OCI-LY1 (cell line): ENCODE measurements around the gene LRRTM3.

ENCODE experiments used
- CTCF ChIP-seq: fragments of 200-600 bp; sonication (generic), shearing (Covaris generic); IDR thresholded peaks from 2 replicates; pipeline ENCODE4 v1.5.1; 2017; ENCODE audit warnings: mild to moderate bottlenecking, antibody characterized with exemption, low read length, moderate library complexity, mixed read lengths
- EZH2 ChIP-seq: fragments of 200-600 bp; sonication (generic), shearing (Covaris generic); IDR thresholded peaks from 2 replicates; pipeline ENCODE4 v1.8.0; 2017; ENCODE audit warnings: borderline replicate concordance, mixed run types, mild to moderate bottlenecking, antibody characterized with exemption, low read length, moderate library complexity, mixed read lengths

GRCh38 chr10:67144530-67144929 is 218.7 kb downstream of the LRRTM3 start:
- no peak for TF ChIP-seq CTCF
- TF ChIP-seq EZH2 = no peak
